Natural killer cell (primary cell): ENCODE measurements around the gene SYPL2. TPM values are rescaled to one million over a fixed set of nuclear protein-coding genes. Genes with fewer than 3 reads are reported as not detected.
A peak's percentile ranks its signal among the peaks of the same experiment; 100 is the strongest.

Source experiments
- ATAC-seq, 3 donors: fragments of 150-1000 bp in 2 of 3; fragments of 200-7000 bp in 1 of 3; cut with Tn5 transposase; 1 replicate in 1 of 3; 2 replicates in 2 of 3; pipeline ENCODE4 v1.10.0; 2021; ENCODE audit warnings: mild to moderate bottlenecking in 2 of 3, moderate library complexity in 2 of 3
- DNase-seq, 2 donors: peaks; one replicate each; pipeline versions ENCODE4 v3.0.0 to v3.0.0-alpha.2; 2013 to 2021; ENCODE audit warnings: mixed read lengths in 1 of 2
- H3K27ac ChIP-seq: one replicate; pipeline ENCODE4 v1.5.1; 2013; ENCODE audit warnings: mild to moderate bottlenecking, low read length
- H3K27me3 ChIP-seq: one replicate; pipeline ENCODE4 v1.6.1; 2013; ENCODE audit warnings: low read length; ENCODE audit not compliant: control insufficient read depth, insufficient read depth
- H3K36me3 ChIP-seq: one replicate; pipeline ENCODE4 v1.6.1; 2013; ENCODE audit warnings: low read length; ENCODE audit not compliant: control insufficient read depth, insufficient read depth
- H3K4me1 ChIP-seq: one replicate; pipeline ENCODE4 v1.6.1; 2013; ENCODE audit warnings: low read length; ENCODE audit not compliant: control insufficient read depth, insufficient read depth
- H3K4me3 ChIP-seq: one replicate; pipeline ENCODE4 v1.5.1; 2013; ENCODE audit warnings: low read length
- H3K9me3 ChIP-seq: one replicate; pipeline ENCODE4 v1.6.1; 2013; ENCODE audit warnings: low read length; ENCODE audit not compliant: control insufficient read depth, insufficient read depth
- H3K27ac Mint-ChIP-seq, 2 donors: one replicate each; pipeline ENCODE4 v1.8.0; 2022; ENCODE audit warnings: mild to moderate bottlenecking in 2 of 2, mixed read lengths in 2 of 2, moderate library complexity in 1 of 2
- H3K27me3 Mint-ChIP-seq, 2 donors: one replicate each; pipeline ENCODE4 v1.8.0; 2022; ENCODE audit warnings: low read depth in 2 of 2, mixed read lengths in 2 of 2
- H3K36me3 Mint-ChIP-seq: one replicate; pipeline ENCODE4 v1.8.0; 2022; ENCODE audit warnings: mixed read lengths
- H3K4me1 Mint-ChIP-seq, 2 donors: one replicate each; pipeline ENCODE4 v1.8.0; 2022; ENCODE audit warnings: mixed read lengths in 2 of 2
- H3K4me3 Mint-ChIP-seq: one replicate; pipeline ENCODE4 v1.8.0; 2022; ENCODE audit warnings: mild to moderate bottlenecking, moderate library complexity, mixed read lengths
- H3K9me3 Mint-ChIP-seq, 2 donors: one replicate each; pipeline ENCODE4 v1.8.0; 2022; ENCODE audit warnings: mixed read lengths in 2 of 2
- CTCF ChIP-seq: fragments of 200-600 bp; IDR thresholded peaks from one replicate; pipeline ENCODE4 v1.8.0; 2022; ENCODE audit warnings: antibody characterized with exemption
- WGBS: methylation state at CpG from one replicate; pipeline ENCODE4 v1.1.7; 2013; ENCODE audit warnings: missing lambda C conversion rate; ENCODE audit not compliant: insufficient coverage; 5-methylcytosine and 5-hydroxymethylcytosine counted together
- intact Hi-C: fragments of 100-400 bp; cut with micrococcal nuclease; formaldehyde crosslinking; loops from one replicate; pipeline ENCODE4 v1.14.2; 2022
- total RNA-seq, 4 donors: library from RNA; stranded (reverse); fragments of 120-200 nt in 1 of 4; gene quantifications; one replicate each; pipeline versions ENCODE4 v1.2.3 to v1.2.4, GENCODE V29; 2013 to 2022

SYPL2 gene
- total RNA-seq, 3 donors from 2014 or later (not counting 1 experiment from before 2014, with no cell fraction given) = not detected

- Histone ChIP-seq H3K27ac (no peak overlapping the region), H3K4me1 (peaks cover 22% of the 10 kb centered on the region), H3K27me3 (no peaks in the 10 kb centered on the region), H3K36me3 (no peaks in the 10 kb centered on the region), H3K9me3 (no peaks in the 10 kb centered on the region), H3K4me3 (no peak overlapping the region)
- H3K36me3 Mint-ChIP-seq = no peaks in the 10 kb centered on the region
- ATAC-seq (no peak), DNase-seq (no peak)
- H3K27me3 Mint-ChIP-seq = no peaks in the 10 kb centered on the region
- H3K4me3 Mint-ChIP-seq = no peak overlapping the region
- peaks cover 13 to 26% of the 10 kb centered on the region in 2 donors for H3K4me1 Mint-ChIP-seq
- H3K9me3 Mint-ChIP-seq = no peaks in the 10 kb centered on the region
- 98% methylated on average over 5 of the region's 5 CpGs for WGBS
- intact Hi-C loops = no loop called here
- H3K27ac Mint-ChIP-seq = no peak overlapping the region
- no peak for TF ChIP-seq CTCF
These were observed 21.9 kb downstream of the SYPL2 start for GRCh38 chr1:109488201-109488600.

GRCh38 chr1:109488696-109489095 lies 22.4 kb downstream of the SYPL2 start:
- whole genome bisulfite sequencing = 96% methylated on average over 12 of the region's 12 CpGs
- ATAC-seq (no peak), DNase-seq (no peak)
- Histone ChIP-seq H3K36me3 (no peaks in the 10 kb centered on the region), H3K4me3 (no peak overlapping the region), H3K27me3 (no peaks in the 10 kb centered on the region), H3K27ac (no peak overlapping the region), H3K9me3 (no peaks in the 10 kb centered on the region), H3K4me1 (peaks cover 23% of the 10 kb centered on the region)
- Mint-ChIP-seq H3K27ac (no peak overlapping the region), H3K27me3 (no peaks in the 10 kb centered on the region), H3K9me3 (no peaks in the 10 kb centered on the region), H3K36me3 (no peaks in the 10 kb centered on the region), H3K4me1 (peaks cover 9 to 22% of the 10 kb centered on the region in 2 donors), H3K4me3 (no peak overlapping the region)
- no peak for TF ChIP-seq CTCF
- intact Hi-C loops = no loop called here

GRCh38 chr1:109490029-109490933 lies 23.9 kb downstream of the SYPL2 start:
- no peaks in the 10 kb centered on the region for H3K27me3 Mint-ChIP-seq
- no peaks in the 10 kb centered on the region for H3K36me3 Mint-ChIP-seq
- H3K27ac ChIP-seq = no peak overlapping the region

More at GRCh38 chr1:109490029-109490933, 23.9 kb downstream of the SYPL2 start:
- intact Hi-C loops = loop anchor here (1.0 to 5.0 kb wide), 2 partner anchors 42 to 228 kb away; no protein-coding TSS in a partner anchor
- Histone ChIP-seq H3K4me3 (no peak overlapping the region), H3K4me1 (peaks cover 25% of the 10 kb centered on the region), H3K27me3 (no peaks in the 10 kb centered on the region), H3K36me3 (no peaks in the 10 kb centered on the region), H3K9me3 (no peaks in the 10 kb centered on the region)
- Mint-ChIP-seq H3K9me3 (no peaks in the 10 kb centered on the region), H3K4me1 (peaks cover 0 to 22% of the 10 kb centered on the region in 2 donors), H3K27ac (no peak overlapping the region), H3K4me3 (peak overlapping the region; percentile 25)
- TF ChIP-seq CTCF = peak; percentile 79
- WGBS = 95% methylated on average over 11 of the region's 11 CpGs
- peak; percentile 68 to 84 for DNase-seq
- peak; percentile 41 to 54 (median 53) for ATAC-seq
